GM21360 (cell line): ENCODE results near the gene KCNJ6.
"Not testable (repeated sequence)": the region's sequence is repeated elsewhere in the genome, so short reads cannot be mapped to it uniquely, and the experiment has no call there.

ENCODE experiments used
- ATAC-seq: cut with Tn5 transposase; IDR thresholded peaks from one replicate; pipeline ENCODE4 v1.9.1; 2021; ENCODE audit warnings: mild to moderate bottlenecking, moderate library complexity; ENCODE audit not compliant: unreplicated experiment

Gene KCNJ6

GRCh38 chr21:37658121-37658816, 258.0 kb downstream of the KCNJ6 start:
- ATAC-seq, result no peak

DNA sequence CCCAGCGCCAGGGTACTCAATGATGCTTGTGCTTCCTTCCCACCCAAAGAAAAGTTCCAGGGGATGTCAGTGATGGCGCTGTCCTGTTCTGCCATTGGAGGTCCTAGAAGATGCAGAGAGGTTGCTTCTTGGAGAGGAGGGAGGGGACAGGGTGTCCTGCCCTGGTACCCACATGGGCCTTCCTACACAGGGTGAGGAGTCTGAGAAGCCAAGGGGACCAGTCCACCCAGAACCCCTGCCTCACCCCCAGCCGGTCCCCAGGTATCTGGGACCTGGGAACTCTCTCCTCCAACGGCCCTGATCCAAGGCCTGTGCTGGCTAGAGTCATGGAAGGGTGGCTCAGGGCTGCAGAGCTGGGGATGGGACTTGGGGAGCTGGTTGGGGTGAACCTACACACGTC, 259.4 kb downstream of the KCNJ6 start:
- ATAC-seq, result no peak

DNA sequence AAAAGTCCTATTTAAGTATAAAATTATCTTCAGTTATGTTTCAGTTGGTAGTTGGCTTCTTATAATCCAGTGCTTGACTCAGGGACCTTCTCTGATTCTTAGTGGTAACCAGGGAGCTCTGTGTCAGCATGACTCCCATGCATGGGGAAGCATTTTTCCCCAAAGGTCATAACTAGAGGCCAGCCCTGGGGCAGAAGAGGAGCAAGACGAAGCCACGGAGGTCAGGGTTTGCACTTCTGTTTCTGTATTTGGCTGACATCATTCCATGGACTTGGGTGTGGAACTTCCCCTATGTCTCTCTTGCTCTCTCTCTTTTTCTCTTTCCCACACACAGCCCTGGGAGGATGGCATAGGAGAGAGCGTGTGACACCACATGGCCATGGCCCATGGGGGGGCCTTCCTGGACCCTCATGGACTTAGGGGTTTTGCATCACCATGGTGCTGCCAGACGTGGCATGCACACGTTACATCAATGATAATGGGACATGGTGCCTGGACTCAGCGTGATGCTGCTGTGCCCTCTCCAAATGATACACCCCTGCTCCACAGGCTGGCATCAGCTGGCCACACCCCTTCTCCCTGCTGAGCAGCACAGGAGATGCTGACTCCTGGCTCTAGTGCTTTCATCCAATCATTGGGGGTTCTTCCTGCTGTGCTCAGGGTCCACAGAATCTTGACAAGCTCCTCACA, 260.5 kb downstream of the KCNJ6 start:
- ATAC-seq, result no peak

DNA sequence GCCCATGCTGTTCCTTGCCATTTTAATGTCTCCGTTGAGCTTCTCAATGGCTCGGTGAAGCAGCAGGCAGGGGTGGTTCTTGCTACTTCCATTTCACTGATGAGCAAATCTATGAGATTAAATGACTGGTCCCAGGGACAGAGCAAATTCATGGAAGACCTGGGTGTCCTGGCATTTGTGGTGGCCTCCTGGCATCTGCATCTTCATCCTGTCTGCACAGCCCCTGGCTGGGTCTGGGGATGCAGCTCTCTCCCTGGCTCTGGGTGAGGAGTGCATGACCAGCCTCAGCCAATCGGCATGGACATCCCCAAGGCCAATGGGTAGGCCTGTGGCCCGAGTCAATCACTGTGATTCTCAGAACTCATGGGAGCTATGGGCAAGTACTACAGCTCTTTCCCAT, 261.7 kb downstream of the KCNJ6 start:
- no peak for ATAC-seq

- no peak for ATAC-seq
Observed at GRCh38 chr21:37653201-37653600, 263.1 kb downstream of the KCNJ6 start.

DNA sequence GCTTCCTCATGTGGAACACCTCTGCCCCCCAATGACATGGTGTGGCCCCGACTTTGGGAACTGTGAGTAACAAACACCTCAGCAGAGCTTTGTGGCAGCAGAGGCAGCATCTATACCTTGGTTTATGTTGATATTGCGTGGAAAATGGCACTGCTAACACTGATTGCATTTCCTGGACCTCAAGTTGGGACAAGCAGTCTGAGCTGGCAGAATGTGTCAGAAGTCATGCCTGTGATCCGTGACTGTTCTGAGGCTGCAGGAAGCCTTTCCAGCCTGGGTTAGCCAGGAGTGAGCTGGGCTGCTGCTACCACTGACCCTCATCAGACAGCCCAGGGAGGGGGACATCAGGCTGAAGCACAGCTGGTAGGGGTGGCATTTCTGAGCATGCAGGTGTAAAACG, 268.5 kb downstream of the KCNJ6 start:
- no peak for ATAC-seq

GRCh38 chr21:37646761-37647160, 269.5 kb downstream of the KCNJ6 start:
- ATAC-seq, result not testable (repeated sequence)

DNA sequence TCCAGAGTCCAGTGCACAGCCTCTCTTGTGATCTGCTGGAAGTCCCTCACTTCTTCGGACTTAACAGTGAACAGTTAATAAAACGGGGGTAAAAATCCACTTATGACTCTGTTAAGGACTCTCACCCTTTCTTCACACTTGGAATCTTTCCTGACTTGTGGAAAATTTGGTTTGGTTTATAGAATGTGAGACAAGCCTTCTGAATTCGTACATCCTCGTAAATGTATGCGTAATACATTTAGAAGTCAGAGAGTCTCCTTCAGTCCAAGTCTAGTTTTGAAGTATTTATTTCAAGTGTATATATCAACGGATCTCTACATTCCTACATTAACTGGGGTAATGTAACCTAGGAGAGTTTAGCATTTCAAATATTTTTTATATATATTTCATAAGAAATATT, 270.4 kb downstream of the KCNJ6 start:
- ATAC-seq, result no peak

DNA sequence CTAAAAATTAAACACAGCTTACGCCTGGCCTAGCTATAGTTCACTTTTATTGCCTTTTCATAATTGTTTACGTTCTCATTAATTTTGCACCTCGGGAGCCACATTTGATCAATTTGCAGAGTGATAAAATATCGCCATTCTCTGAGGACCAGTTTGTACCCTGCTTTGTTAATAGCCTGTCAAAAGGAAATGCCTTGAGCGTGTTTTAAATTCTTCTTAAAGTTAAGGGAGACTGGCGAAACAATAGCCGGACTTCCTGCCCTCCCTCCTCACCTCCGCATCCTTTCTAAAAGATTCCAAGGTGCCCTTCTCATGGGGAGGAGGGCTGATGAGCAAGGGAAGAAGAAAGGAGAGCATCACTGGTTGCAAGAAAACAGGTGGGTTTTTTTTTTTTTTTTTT, 271.6 kb downstream of the KCNJ6 start:
- ATAC-seq, result no peak

DNA sequence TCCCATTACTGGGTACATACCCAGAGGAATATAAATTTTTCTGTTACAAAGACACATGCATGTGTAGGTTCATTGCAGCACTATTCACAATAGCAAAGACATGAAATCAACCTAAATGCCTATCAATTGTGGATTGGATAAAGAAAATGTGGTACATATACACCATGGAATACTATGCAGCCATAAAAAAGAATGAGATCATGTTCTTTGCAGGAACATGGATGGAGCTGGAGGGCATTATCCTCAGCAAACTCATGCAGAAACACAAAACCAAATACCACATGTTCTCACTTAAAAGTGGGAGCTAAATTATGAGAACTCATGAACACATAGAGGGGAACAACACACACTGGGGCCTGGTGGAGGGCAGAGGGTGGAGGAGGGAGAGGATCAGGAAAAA, 272.4 kb downstream of the KCNJ6 start:
- not testable (repeated sequence) for ATAC-seq

DNA sequence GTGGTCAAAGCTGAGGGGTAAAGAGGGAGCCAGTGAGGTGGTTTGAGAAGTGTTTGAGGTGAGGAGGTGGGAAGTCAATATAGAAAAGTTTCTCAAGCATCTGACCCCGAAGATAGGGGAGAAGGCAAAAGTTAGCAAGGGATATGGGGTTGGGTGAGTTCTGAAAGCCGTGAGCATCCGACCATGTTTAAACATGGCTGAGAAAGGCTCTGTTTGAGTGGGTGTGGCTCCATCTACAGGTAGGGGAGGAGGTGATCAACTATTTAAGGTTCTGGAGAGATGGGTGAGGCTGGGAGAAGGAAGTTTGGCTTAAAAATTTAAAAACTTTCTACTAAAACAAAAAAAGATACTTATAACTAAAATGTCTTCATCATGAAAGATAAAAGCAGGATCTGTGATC, 273.8 kb downstream of the KCNJ6 start:
- ATAC-seq, result no peak

DNA sequence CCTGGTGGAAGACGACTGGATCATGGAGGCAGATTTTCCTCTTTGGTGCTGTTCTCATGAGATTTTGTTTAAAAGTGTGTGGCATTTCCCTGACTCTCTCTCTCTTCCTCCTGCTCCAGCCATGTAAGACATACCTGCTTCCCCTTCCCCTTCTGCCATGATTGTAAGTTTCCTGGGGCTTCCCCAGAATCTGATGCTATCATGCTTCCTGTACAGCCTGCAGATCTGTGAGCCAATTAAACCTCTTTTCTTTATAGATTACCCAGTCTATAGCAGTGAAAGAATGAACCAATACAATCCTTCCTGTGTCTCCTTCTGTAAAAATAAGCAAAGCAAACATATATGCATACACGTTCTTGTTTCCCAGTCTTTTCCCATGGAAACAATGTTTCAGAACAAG, 276.5 kb downstream of the KCNJ6 start:
- ATAC-seq, result no peak

GRCh38 chr21:37636152-37636860, 280.0 kb downstream of the KCNJ6 start:
- ATAC-seq, result no peak

DNA sequence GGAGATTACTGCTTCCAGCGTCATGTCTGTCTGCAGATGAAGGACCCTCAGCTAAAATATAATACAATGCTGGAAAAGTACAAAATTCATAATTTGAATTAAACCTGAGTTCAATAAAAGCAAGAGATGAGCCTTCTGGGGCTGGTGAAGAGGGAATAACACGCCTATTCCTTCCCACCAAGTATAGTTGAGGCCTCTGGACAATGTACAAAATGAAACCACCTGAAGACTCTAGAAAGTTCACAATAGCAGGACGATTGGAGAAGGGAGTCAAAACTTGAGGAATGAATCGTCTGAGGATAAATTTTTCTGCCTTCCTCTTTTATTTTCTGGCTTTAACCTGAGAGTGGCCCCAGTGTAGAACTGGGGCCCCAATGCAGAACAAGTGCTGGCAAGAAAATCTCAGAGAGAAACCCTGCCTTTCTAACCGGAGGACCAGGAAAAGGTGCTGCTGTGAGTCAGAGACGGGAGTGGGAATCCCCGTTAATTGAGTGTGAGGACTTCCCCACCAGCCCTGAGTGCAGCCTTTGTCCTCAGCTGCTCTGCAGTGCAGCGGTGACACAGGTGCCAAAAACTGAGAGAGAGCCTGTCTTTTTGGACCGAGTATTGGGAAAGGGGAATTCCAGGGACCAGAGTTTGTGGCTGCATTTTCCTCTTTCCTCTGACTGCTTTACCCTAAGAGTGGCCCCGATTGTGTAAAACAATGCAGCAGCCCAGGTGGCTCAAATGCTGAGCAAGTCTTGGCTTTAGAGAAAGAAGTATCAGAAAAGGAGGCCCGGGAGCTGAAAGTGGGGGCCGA, 284.7 kb downstream of the KCNJ6 start:
- ATAC-seq, result peak; percentile 78

DNA sequence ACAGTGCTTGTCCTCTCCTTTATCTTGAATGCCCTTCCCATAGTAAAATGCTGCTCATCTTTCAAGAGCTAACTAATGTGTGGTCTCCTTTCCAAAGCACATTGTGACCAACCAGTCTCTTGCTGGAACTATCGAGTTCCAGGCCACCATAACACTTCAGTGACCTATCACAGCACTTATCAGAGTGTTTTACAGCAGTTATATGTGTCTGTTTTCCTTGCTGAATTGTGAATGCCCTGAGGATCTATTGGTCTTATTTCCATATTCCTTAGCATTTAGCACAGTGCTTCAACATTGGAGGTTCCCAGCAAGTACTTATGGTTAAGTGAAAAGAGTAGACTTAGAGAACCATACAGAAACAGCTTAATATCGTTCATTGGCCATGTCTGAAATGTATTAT, 285.4 kb downstream of the KCNJ6 start:
- ATAC-seq, result no peak

GRCh38 chr21:37628362-37628761, 287.9 kb downstream of the KCNJ6 start:
- ATAC-seq, result no peak

GRCh38 chr21:37627561-37627960, 288.7 kb downstream of the KCNJ6 start:
- no peak for ATAC-seq

DNA sequence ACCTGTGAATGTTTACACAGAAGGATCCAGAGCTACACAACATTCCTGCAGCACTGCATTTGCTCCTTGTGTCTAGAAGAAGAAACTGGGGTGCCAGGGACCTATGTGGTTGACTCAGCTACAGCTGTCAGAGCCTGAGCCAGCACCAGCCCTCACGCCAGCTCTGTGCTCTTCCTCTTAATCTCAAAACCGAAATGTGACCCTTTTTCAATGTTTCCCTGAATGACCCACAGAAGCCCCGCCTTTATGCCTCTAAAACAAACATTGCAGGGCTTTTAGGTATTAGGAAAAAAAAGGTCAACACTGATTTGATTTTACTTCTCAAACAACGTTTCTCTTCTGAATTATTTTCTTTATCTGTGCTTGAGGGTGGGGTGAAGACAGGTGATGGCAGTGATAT, 289.2 kb downstream of the KCNJ6 start:
- ATAC-seq, result no peak

DNA sequence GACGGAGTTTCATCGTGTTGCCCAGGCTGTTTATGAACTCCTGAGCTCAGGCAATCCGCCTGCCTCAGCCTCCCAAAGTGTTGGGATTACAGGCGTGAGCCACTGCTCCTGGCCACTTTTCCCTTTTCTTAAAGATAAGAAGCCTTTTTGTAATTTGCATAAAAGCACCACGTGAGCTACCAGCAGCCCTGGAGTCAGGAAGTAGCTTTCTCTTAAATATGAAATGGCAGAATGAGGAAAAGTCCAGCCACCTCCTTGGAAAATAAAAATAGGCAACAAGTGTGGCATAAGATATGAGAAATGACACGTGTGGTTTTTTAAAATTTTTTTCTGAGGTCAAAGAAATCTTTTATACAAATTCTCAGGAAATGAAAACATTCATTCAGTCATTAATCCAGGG, 289.9 kb downstream of the KCNJ6 start:
- ATAC-seq, result no peak

DNA sequence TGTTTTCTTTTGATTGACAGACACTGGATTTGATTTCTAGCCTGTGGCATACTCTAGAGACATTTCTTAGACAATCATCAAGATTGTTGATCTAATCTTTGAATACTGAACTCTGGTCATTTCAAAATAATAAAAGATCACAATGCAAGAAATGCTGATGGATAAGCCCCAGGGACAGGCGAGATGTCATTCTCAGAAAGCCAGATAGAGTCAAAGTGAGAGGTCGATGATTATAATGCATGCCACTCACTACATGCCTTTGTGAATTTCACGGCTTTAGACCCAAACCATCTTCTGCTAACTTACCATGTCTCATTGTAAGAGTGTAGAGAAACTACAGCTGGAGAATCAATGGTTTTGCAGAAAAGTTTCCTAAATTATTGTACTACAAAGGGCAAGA, 292.6 kb downstream of the KCNJ6 start:
- ATAC-seq, result no peak

- ATAC-seq, result no peak
Observed at GRCh38 chr21:37623183-37623582, 293.1 kb downstream of the KCNJ6 start.
